ENCODE measurements around the gene KLHDC4. TPM values are rescaled to one million over a fixed set of nuclear protein-coding genes. Genes with fewer than 3 reads are reported as not detected.
A peak's percentile ranks its signal among the peaks of the same experiment; 100 is the strongest.
"Not testable (repeated sequence)": the region's sequence is repeated elsewhere in the genome, so short reads cannot be mapped to it uniquely, and the experiment has no call there.

The KLHDC4 gene
- total RNA-seq, 1 experiment from 2014 or later: 76.2 TPM

- Histone ChIP-seq H4K91ac (ENCODE audit: insufficient read length, low read depth, low read length) (no peak overlapping the region), H2BK20ac (ENCODE audit: low read depth, low read length, poor library complexity, severe bottlenecking) (no peak overlapping the region), H3T11ph (ENCODE audit: low read length) (no peak overlapping the region), H2AFZ (ENCODE audit: low read length) (no peak overlapping the region), H3K4me1 (ENCODE audit: insufficient read depth, low read length) (no peaks in the 10 kb centered on the region), H4K5ac (ENCODE audit: insufficient read length, low read depth, low read length) (no peak overlapping the region), H2AK5ac (ENCODE audit: insufficient read length, low read length) (no peak overlapping the region), H3K56ac (ENCODE audit: insufficient read length, low read depth, low read length) (no peak overlapping the region), H2BK120ac (ENCODE audit: low read depth, low read length, poor library complexity, severe bottlenecking) (no peak overlapping the region), H3K9ac (ENCODE audit: extremely low read depth, insufficient read length, low read length) (no peak overlapping the region), H3K18ac (ENCODE audit: insufficient read length, low read depth, low read length) (no peak overlapping the region), H3K27me3 (ENCODE audit: insufficient read depth, low read length) (no peaks in the 10 kb centered on the region), H3K27ac (ENCODE audit: insufficient read length, low read depth, low read length) (no peak overlapping the region), H2BK12ac (ENCODE audit: insufficient read length, low read depth, low read length) (no peak overlapping the region), H4K8ac (replicated peaks; ENCODE audit: insufficient read length, low read depth, low read length) (no peak overlapping the region), H2BK15ac (ENCODE audit: low read depth, low read length) (no peak overlapping the region), H3K4me2 (ENCODE audit: insufficient read depth, insufficient read length, low read length) (no peak overlapping the region), H3K23ac (ENCODE audit: insufficient read length, low read depth, low read length) (no peak overlapping the region), H3K9me3 (ENCODE audit: control insufficient read depth, low read depth, low read length) (no peaks in the 10 kb centered on the region), H3K4ac (ENCODE audit: low read depth, low read length) (no peak overlapping the region), H3K79me1 (ENCODE audit: insufficient read depth, low read depth, low read length, poor library complexity, severe bottlenecking) (no peaks in the 10 kb centered on the region), H3K79me2 (ENCODE audit: insufficient read depth, low read length) (no peaks in the 10 kb centered on the region), H4K20me1 (ENCODE audit: control insufficient read depth, insufficient read depth, insufficient read length) (no peaks in the 10 kb centered on the region), H3K23me2 (ENCODE audit: insufficient read length, low read depth, low read length, poor library complexity, severe bottlenecking) (no peaks in the 10 kb centered on the region), H2BK5ac (ENCODE audit: insufficient read length, low read length) (no peak overlapping the region), H3K14ac (ENCODE audit: insufficient read depth, low read length) (no peak overlapping the region)
- no peak overlapping the region; a peak in 1 of 7 replicates for H3K27ac Mint-ChIP-seq
- peaks cover 0 to 9% of the 10 kb centered on the region in 2 experiments; a peak in 1 of 4 replicates for H3K4me1 Mint-ChIP-seq
- peak; percentile 74 for DNase-seq
- no peak overlapping the region for H3K4me3 Mint-ChIP-seq
- no peaks in the 10 kb centered on the region for H3K9me3 Mint-ChIP-seq
- peak; percentile 75 for TF ChIP-seq CTCF (conservative IDR thresholded peaks at IDR 0.05)
- H3K27me3 Mint-ChIP-seq (ENCODE audit: low read depth): peaks cover 3% of the 10 kb centered on the region
- H3K36me3 Mint-ChIP-seq (ENCODE audit: insufficient read depth in 1 of 3, low read depth in 3 of 3): peaks cover 4 to 8% (median 4%) of the 10 kb centered on the region in 3 experiments; a peak in 3 of 7 replicates
- WGBS (ENCODE audit: extremely low coverage, insufficient read length, low lambda C conversion rate): no CpG with 5 or more reads among the region's 9 CpGs
Observed at GRCh38 chr16:87681981-87682570, 83.7 kb downstream of the KLHDC4 start.

- H3K23me2 ChIP-seq (ENCODE audit: insufficient read length, low read depth, low read length, poor library complexity, severe bottlenecking); H3K36me3 Mint-ChIP-seq (ENCODE audit: insufficient read depth in 1 of 3, low read depth in 3 of 3); H3K4me3 Mint-ChIP-seq: not testable (repeated sequence)
Observed at GRCh38 chr16:87681051-87681602, 84.7 kb downstream of the KLHDC4 start.

More at GRCh38 chr16:87681051-87681602, 84.7 kb downstream of the KLHDC4 start:
- H2BK5ac ChIP-seq (ENCODE audit: insufficient read length, low read length); H2BK12ac ChIP-seq (ENCODE audit: insufficient read length, low read depth, low read length); H3K23ac ChIP-seq (ENCODE audit: insufficient read length, low read depth, low read length); H4K20me1 ChIP-seq (ENCODE audit: control insufficient read depth, insufficient read depth, insufficient read length); H3K4me2 ChIP-seq (ENCODE audit: insufficient read depth, insufficient read length, low read length); H2BK15ac ChIP-seq (ENCODE audit: low read depth, low read length); H2AFZ ChIP-seq (ENCODE audit: low read length); H4K5ac ChIP-seq (ENCODE audit: insufficient read length, low read depth, low read length); H3K27ac ChIP-seq (ENCODE audit: insufficient read length, low read depth, low read length); H3K14ac ChIP-seq (ENCODE audit: insufficient read depth, low read length); H3K27me3 ChIP-seq (ENCODE audit: insufficient read depth, low read length); H3K27ac Mint-ChIP-seq; H3K18ac ChIP-seq (ENCODE audit: insufficient read length, low read depth, low read length); H2AK5ac ChIP-seq (ENCODE audit: insufficient read length, low read length); H3K9me3 Mint-ChIP-seq; H3K4me1 Mint-ChIP-seq; H3K4me1 ChIP-seq (ENCODE audit: insufficient read depth, low read length); DNase-seq; H3K9me3 ChIP-seq (ENCODE audit: control insufficient read depth, low read depth, low read length); H3K4ac ChIP-seq (ENCODE audit: low read depth, low read length); H3K79me1 ChIP-seq (ENCODE audit: insufficient read depth, low read depth, low read length, poor library complexity, severe bottlenecking); H3K79me2 ChIP-seq (ENCODE audit: insufficient read depth, low read length); H2BK20ac ChIP-seq (ENCODE audit: low read depth, low read length, poor library complexity, severe bottlenecking); H3K27me3 Mint-ChIP-seq (ENCODE audit: low read depth); H4K91ac ChIP-seq (ENCODE audit: insufficient read length, low read depth, low read length); H3K9ac ChIP-seq (ENCODE audit: extremely low read depth, insufficient read length, low read length); H3T11ph ChIP-seq (ENCODE audit: low read length); H2BK120ac ChIP-seq (ENCODE audit: low read depth, low read length, poor library complexity, severe bottlenecking); H4K8ac ChIP-seq (replicated peaks; ENCODE audit: insufficient read length, low read depth, low read length); H3K56ac ChIP-seq (ENCODE audit: insufficient read length, low read depth, low read length): not testable (repeated sequence)
- no CpG with 5 or more reads among the region's 60 CpGs for WGBS (ENCODE audit: extremely low coverage, insufficient read length, low lambda C conversion rate)

All from H9 (cell line).